H1 (cell line): Measurements from ENCODE around the gene ZNF385C. TPM values are rescaled to one million over a fixed set of nuclear protein-coding genes. Genes with fewer than 3 reads are reported as not detected.

Experiments used
- ZNF274 ChIP-seq: IDR thresholded peaks from 2 replicates; pipeline ENCODE4 v1.7.0; 2012; ENCODE audit warnings: low read length, borderline replicate concordance; ENCODE audit errors: extremely low read depth
- polyA plus RNA-seq, 7 experiments: library from polyadenylated mRNA; depleted of rRNA in 3 of 7; stranded (reverse) in 5 of 7; unstranded in 2 of 7; fragments of >200 nt in 5 of 7; fragments of 200-250 nt in 2 of 7; gene quantifications; 1 replicate in 5 of 7; 2 replicates in 1 of 7; 4 replicates in 1 of 7; pipeline versions ENCODE4 v1.2.1 to v1.2.3, GENCODE V29; 2011 to 2013; ENCODE audit warnings: missing spikeins in 2 of 7, mixed read lengths in 2 of 7
- total RNA-seq: library from RNA; stranded (reverse); fragmentation: NEBNext Ultra II Directional; extraction: Animal tissue kit (Norgen Biotek cat#: 25700); gene quantifications from 2 replicates; pipeline ENCODE4 v1.2.1, GENCODE V29; 2021

ZNF385C gene
- total and polyA plus RNA-seq, 2 of the 8 experiments (the other 6 are each of a cell fraction or from before 2014, with no cell fraction given) = 3.9 to 6.1 TPM

DNA sequence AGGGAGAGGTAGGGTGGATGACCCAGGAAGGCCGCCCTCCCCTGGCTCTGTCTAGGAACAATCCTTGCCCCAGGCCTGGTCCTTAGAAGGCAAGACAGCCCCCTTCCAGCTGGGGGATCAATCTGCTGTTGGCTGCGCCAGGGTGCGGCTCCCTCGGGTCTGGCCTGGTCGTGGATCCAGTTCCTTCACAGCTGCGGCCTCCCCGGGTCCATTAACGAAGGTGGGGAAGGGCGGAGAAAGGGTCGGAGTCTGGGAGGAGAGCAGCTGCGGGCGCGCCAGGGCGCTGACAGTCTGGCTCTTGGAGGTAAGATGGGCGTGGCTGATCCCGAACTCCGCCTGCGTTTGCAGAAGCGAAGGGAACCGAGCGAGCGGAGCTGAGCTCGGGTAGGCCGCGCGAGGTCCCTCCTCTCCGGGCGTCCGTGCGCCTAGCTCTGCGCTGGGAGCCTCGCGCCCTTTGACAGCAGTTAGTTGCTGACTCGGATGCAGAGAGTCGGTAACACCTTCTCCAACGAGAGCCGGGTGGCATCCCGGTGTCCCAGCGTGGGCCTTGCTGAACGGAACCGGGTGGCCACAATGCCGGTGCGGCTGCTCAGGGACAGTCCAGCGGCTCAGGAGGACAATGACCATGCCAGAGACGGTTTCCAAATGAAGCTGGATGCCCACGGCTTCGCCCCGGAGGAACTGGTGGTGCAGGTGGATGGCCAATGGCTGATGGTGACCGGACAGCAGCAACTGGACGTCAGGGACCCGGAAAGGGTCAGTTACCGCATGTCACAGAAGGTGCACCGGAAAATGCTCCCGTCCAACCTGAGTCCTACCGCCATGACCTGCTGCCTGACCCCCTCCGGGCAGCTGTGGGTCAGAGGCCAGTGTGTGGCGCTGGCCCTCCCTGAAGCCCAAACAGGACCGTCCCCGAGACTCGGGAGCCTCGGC, 24.4 kb upstream of the ZNF385C start, which contains the start of gene HSPB9 (continued):
- no peak for TF ChIP-seq ZNF274
